Measurements from ENCODE around the gene UMODL1.

UMODL1 gene

DNA sequence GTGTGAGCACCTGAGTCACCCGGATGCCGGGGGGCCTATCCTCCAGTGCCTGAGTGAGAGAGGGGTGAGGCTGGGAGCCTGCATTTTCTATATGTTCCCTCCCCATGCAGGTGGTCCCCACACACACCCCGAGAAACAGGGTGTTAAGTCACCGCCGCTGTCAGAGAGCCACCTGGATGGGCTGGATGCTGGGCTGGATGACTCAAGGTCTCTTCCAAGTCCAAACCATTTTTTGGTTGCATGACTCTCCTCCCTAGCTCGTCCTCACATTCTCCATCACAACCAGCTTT lies 2.9 kb upstream of the UMODL1 start:
- Histone ChIP-seq H3K79me1 (ENCODE audit: low read length) (no peaks in the 10 kb centered on the region), H2BK12ac (ENCODE audit: low read length) (no peak overlapping the region), H2AFZ (ENCODE audit: insufficient read depth, low read length, poor library complexity) (no peak overlapping the region), H3K27ac (ENCODE audit: low read depth, low read length) (no peak overlapping the region), H2BK5ac (ENCODE audit: low read depth, low read length, poor library complexity) (no peak overlapping the region), H3K23ac (ENCODE audit: low read length) (no peak overlapping the region), H3K9ac (ENCODE audit: low read length) (no peak overlapping the region), H2AK5ac (ENCODE audit: low read length) (no peak overlapping the region), H3K4me2 (ENCODE audit: low read length) (no peak overlapping the region), H4K8ac (ENCODE audit: low read depth, low read length) (no peak overlapping the region), H3K27me3 (ENCODE audit: insufficient read depth, low read length) (no peaks in the 10 kb centered on the region), H3K4ac (ENCODE audit: low read depth, low read length) (no peak overlapping the region), H3K4me1 (ENCODE audit: control insufficient read depth in 1 of 2, insufficient read depth in 2 of 2, low read length in 2 of 2) (no peaks in the 10 kb centered on the region), H3K79me2 (ENCODE audit: control insufficient read depth, insufficient read depth, low read length, poor library complexity) (no peaks in the 10 kb centered on the region), H4K12ac (ENCODE audit: low read depth, low read length) (no peak overlapping the region), H4K91ac (ENCODE audit: low read depth, low read length) (no peak overlapping the region), H3K9me3 (ENCODE audit: insufficient read depth, low read depth, low read length) (peaks cover 2% of the 10 kb centered on the region), H3K36me3 (ENCODE audit: control insufficient read depth in 1 of 2, insufficient read depth in 2 of 2, low read length in 2 of 2) (no peaks in the 10 kb centered on the region), H2BK120ac (ENCODE audit: insufficient read depth, low read length, poor library complexity) (no peak overlapping the region), H3K4me3 (ENCODE audit: low read depth, low read length) (no peak overlapping the region), H3K14ac (ENCODE audit: low read length) (no peak overlapping the region), H3K18ac (ENCODE audit: low read length) (no peak overlapping the region)
- WGBS (ENCODE audit: extremely low coverage, insufficient coverage, insufficient read length) = no CpG with 5 or more reads among the region's 6 CpGs
- DNase-seq = no peak

DNA sequence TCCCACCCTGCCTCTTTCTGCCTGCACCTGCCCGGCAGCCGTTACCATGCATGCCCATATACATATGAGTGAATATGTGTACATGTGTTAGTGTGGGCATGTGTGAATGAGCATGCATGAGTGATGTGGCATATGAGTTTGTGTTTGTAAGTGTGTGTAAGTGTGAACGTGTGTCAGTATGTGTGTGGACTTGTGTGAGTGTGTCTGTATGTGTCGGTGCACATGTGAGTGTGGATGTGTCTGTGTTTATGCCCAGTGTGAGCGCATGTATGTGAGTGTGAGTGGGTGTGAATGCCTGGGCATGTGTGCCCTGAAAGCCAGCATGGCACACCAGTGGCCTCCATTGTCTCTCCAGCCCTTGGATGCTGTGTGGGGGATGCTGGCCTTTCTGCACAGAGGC lies 2.5 kb upstream of the UMODL1 start:
- Histone ChIP-seq H4K8ac (ENCODE audit: low read depth, low read length) (no peak overlapping the region), H2BK12ac (ENCODE audit: low read length) (no peak overlapping the region), H3K27ac (ENCODE audit: low read depth, low read length) (no peak overlapping the region), H3K4me3 (ENCODE audit: low read depth, low read length) (peak overlapping the region; percentile 10), H2BK120ac (ENCODE audit: insufficient read depth, low read length, poor library complexity) (no peak overlapping the region), H3K18ac (ENCODE audit: low read length) (no peak overlapping the region), H3K4me1 (ENCODE audit: control insufficient read depth in 1 of 2, insufficient read depth in 2 of 2, low read length in 2 of 2) (no peaks in the 10 kb centered on the region), H3K9me3 (ENCODE audit: insufficient read depth, low read depth, low read length) (peaks cover 2% of the 10 kb centered on the region), H4K91ac (ENCODE audit: low read depth, low read length) (no peak overlapping the region), H3K9ac (ENCODE audit: low read length) (no peak overlapping the region), H3K79me2 (ENCODE audit: control insufficient read depth, insufficient read depth, low read length, poor library complexity) (no peaks in the 10 kb centered on the region), H3K79me1 (ENCODE audit: low read length) (no peaks in the 10 kb centered on the region), H3K27me3 (ENCODE audit: insufficient read depth, low read length) (no peaks in the 10 kb centered on the region), H2BK5ac (ENCODE audit: low read depth, low read length, poor library complexity) (no peak overlapping the region), H3K4me2 (ENCODE audit: low read length) (no peak overlapping the region), H3K14ac (ENCODE audit: low read length) (no peak overlapping the region), H4K12ac (ENCODE audit: low read depth, low read length) (no peak overlapping the region), H2AFZ (ENCODE audit: insufficient read depth, low read length, poor library complexity) (no peak overlapping the region), H2AK5ac (ENCODE audit: low read length) (no peak overlapping the region), H3K23ac (ENCODE audit: low read length) (peak overlapping the region; percentile 23), H3K4ac (ENCODE audit: low read depth, low read length) (no peak overlapping the region), H3K36me3 (ENCODE audit: control insufficient read depth in 1 of 2, insufficient read depth in 2 of 2, low read length in 2 of 2) (no peaks in the 10 kb centered on the region)
- 100% methylated on average over 1 of the region's 5 CpGs for WGBS (ENCODE audit: extremely low coverage, insufficient coverage, insufficient read length)
- no peak for DNase-seq

DNA sequence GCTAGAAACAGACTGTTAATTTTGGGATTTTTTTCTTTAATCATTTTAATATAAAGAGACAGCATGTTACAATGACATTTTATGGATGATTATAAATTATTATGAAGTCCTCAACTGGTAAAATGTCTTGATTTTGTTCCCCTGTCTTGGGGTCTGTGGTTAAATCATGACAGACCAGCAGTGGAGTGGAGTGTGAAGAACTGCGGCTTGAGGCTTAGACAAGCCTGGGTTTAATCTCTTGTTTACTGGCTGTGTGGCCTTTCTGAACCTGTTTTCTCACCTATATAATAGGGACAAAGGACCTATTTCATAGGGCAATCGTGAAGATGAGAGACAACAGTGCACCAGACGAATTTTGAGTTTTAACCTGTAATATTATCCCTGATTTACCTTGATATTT lies 1.8 kb upstream of the UMODL1 start:
- no peak overlapping the region for H3K23ac ChIP-seq (ENCODE audit: low read length)
- H3K27ac ChIP-seq (ENCODE audit: low read depth, low read length) = no peak overlapping the region
- H3K27me3 ChIP-seq (ENCODE audit: insufficient read depth, low read length) = no peaks in the 10 kb centered on the region
- no peak overlapping the region for H4K12ac ChIP-seq (ENCODE audit: low read depth, low read length)
- no peak overlapping the region for H3K14ac ChIP-seq (ENCODE audit: low read length)
- H2BK120ac ChIP-seq (ENCODE audit: insufficient read depth, low read length, poor library complexity) = no peak overlapping the region
- H3K4me3 ChIP-seq (ENCODE audit: low read depth, low read length) = no peak overlapping the region
- no peak overlapping the region for H4K91ac ChIP-seq (ENCODE audit: low read depth, low read length)
- no CpG with 5 or more reads among the region's 3 CpGs for WGBS (ENCODE audit: extremely low coverage, insufficient coverage, insufficient read length)
- H3K36me3 ChIP-seq (ENCODE audit: control insufficient read depth in 1 of 2, insufficient read depth in 2 of 2, low read length in 2 of 2) = no peaks in the 10 kb centered on the region
- no peak overlapping the region for H2BK12ac ChIP-seq (ENCODE audit: low read length)
- no peak overlapping the region for H2AFZ ChIP-seq (ENCODE audit: insufficient read depth, low read length, poor library complexity)
- no peak overlapping the region for H3K4ac ChIP-seq (ENCODE audit: low read depth, low read length)
- H3K79me1 ChIP-seq (ENCODE audit: low read length) = no peaks in the 10 kb centered on the region
- H3K79me2 ChIP-seq (ENCODE audit: control insufficient read depth, insufficient read depth, low read length, poor library complexity) = no peaks in the 10 kb centered on the region
- H3K4me2 ChIP-seq (ENCODE audit: low read length) = no peak overlapping the region
- H3K4me1 ChIP-seq (ENCODE audit: control insufficient read depth in 1 of 2, insufficient read depth in 2 of 2, low read length in 2 of 2) = no peaks in the 10 kb centered on the region
- peaks cover 2% of the 10 kb centered on the region for H3K9me3 ChIP-seq (ENCODE audit: insufficient read depth, low read depth, low read length)
- DNase-seq = no peak
- H3K9ac ChIP-seq (ENCODE audit: low read length) = no peak overlapping the region
- H3K18ac ChIP-seq (ENCODE audit: low read length) = no peak overlapping the region
- no peak overlapping the region for H2AK5ac ChIP-seq (ENCODE audit: low read length)
- no peak overlapping the region for H4K8ac ChIP-seq (ENCODE audit: low read depth, low read length)
- H2BK5ac ChIP-seq (ENCODE audit: low read depth, low read length, poor library complexity) = no peak overlapping the region

DNA sequence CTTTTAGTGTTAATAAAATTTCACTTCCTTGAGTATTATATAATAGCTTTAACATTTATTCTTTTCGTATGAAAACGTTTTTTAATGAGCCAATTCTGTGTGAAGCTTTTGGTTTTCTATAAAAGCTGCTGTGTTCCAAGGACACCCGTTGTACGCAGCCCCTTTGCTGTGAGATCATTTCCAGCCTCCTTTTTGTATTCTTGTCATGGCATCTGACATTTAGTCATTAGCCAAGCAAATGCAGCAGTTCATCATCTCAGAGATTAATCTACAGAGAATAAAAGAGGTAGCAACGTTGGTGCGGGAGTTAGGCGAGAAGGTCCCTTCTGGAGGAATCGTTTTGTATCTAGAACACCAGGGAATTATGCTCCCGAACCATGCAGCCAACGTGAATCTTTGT lies 1.3 kb upstream of the UMODL1 start:
- no peak overlapping the region for H3K9ac ChIP-seq (ENCODE audit: low read length)
- H4K8ac ChIP-seq (ENCODE audit: low read depth, low read length) = no peak overlapping the region
- H3K4me1 ChIP-seq (ENCODE audit: control insufficient read depth in 1 of 2, insufficient read depth in 2 of 2, low read length in 2 of 2) = no peaks in the 10 kb centered on the region
- no peak overlapping the region for H2BK5ac ChIP-seq (ENCODE audit: low read depth, low read length, poor library complexity)
- no peak overlapping the region for H2BK120ac ChIP-seq (ENCODE audit: insufficient read depth, low read length, poor library complexity)
- H4K91ac ChIP-seq (ENCODE audit: low read depth, low read length) = no peak overlapping the region
- no peak overlapping the region for H2BK12ac ChIP-seq (ENCODE audit: low read length)
- no peak overlapping the region for H3K27ac ChIP-seq (ENCODE audit: low read depth, low read length)
- H2AK5ac ChIP-seq (ENCODE audit: low read length) = no peak overlapping the region
- H3K36me3 ChIP-seq (ENCODE audit: control insufficient read depth in 1 of 2, insufficient read depth in 2 of 2, low read length in 2 of 2) = no peaks in the 10 kb centered on the region
- H2AFZ ChIP-seq (ENCODE audit: insufficient read depth, low read length, poor library complexity) = no peak overlapping the region
- H3K4me2 ChIP-seq (ENCODE audit: low read length) = no peak overlapping the region
- no peak overlapping the region for H3K18ac ChIP-seq (ENCODE audit: low read length)
- H3K23ac ChIP-seq (ENCODE audit: low read length) = no peak overlapping the region
- no peak overlapping the region for H3K4me3 ChIP-seq (ENCODE audit: low read depth, low read length)
- no peak overlapping the region for H4K12ac ChIP-seq (ENCODE audit: low read depth, low read length)
- no peak overlapping the region for H3K4ac ChIP-seq (ENCODE audit: low read depth, low read length)
- H3K9me3 ChIP-seq (ENCODE audit: insufficient read depth, low read depth, low read length) = peaks cover 2% of the 10 kb centered on the region
- WGBS (ENCODE audit: extremely low coverage, insufficient coverage, insufficient read length) = no CpG with 5 or more reads among the region's 10 CpGs
- H3K79me1 ChIP-seq (ENCODE audit: low read length) = no peaks in the 10 kb centered on the region
- H3K27me3 ChIP-seq (ENCODE audit: insufficient read depth, low read length) = no peaks in the 10 kb centered on the region
- DNase-seq = no peak
- no peak overlapping the region for H3K14ac ChIP-seq (ENCODE audit: low read length)
- H3K79me2 ChIP-seq (ENCODE audit: control insufficient read depth, insufficient read depth, low read length, poor library complexity) = no peaks in the 10 kb centered on the region

Measured in trophoblast cell (in vitro differentiated cells and primary cell).